Right ventricle myocardium inferior (tissue), 1 donor: Measurements from ENCODE around the gene ESAM. TPM values are rescaled to one million over a fixed set of nuclear protein-coding genes. Genes with fewer than 3 reads are reported as not detected.

Experiments used
- ATAC-seq: fragments of 200-7000 bp; cut with Tn5 transposase; one replicate; pipeline ENCODE4 v1.9.1; 2020; ENCODE audit warnings: mild to moderate bottlenecking, moderate library complexity
- DNase-seq: peaks from one replicate; pipeline ENCODE4 v3.0.0; 2021; ENCODE audit errors: missing footprints
- intact Hi-C: fragments of 100-400 bp; cut with DNase I; formaldehyde crosslinking; loops from one replicate; pipeline ENCODE4 v1.11.0; 2022
- long read RNA-seq: library from polyadenylated mRNA; unstranded; transcript quantifications from one replicate; pipeline ENCODE4 v2.0.0, GENCODE V29; 2021
- total RNA-seq: library from RNA; stranded (reverse); fragmentation: NEBNext Ultra II Directional; extraction: Animal tissue kit (Norgen Biotek cat#: 25700); gene quantifications from one replicate; pipeline ENCODE4 v1.2.1, GENCODE V29; 2021
- donor health status: DM: no; HTN: yes; CAD: no; lungs with severe emphysema.

ESAM gene, protein sequence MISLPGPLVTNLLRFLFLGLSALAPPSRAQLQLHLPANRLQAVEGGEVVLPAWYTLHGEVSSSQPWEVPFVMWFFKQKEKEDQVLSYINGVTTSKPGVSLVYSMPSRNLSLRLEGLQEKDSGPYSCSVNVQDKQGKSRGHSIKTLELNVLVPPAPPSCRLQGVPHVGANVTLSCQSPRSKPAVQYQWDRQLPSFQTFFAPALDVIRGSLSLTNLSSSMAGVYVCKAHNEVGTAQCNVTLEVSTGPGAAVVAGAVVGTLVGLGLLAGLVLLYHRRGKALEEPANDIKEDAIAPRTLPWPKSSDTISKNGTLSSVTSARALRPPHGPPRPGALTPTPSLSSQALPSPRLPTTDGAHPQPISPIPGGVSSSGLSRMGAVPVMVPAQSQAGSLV
- 43.1 TPM for total RNA-seq
- long read RNA-seq, transcript ESAM-202 (7 exons, 1,833 nt) = minor isoform, 9 of 57 reads
- long read RNA-seq, transcript ESAM-201 (7 exons, 1,826 nt) = major isoform, 36 of 57 reads
- long read RNA-seq, partial matches to known transcripts = 2 of 57 reads
- long read RNA-seq, other reads (novel, unspliced or antisense) = 10 of 57 reads

DNA sequence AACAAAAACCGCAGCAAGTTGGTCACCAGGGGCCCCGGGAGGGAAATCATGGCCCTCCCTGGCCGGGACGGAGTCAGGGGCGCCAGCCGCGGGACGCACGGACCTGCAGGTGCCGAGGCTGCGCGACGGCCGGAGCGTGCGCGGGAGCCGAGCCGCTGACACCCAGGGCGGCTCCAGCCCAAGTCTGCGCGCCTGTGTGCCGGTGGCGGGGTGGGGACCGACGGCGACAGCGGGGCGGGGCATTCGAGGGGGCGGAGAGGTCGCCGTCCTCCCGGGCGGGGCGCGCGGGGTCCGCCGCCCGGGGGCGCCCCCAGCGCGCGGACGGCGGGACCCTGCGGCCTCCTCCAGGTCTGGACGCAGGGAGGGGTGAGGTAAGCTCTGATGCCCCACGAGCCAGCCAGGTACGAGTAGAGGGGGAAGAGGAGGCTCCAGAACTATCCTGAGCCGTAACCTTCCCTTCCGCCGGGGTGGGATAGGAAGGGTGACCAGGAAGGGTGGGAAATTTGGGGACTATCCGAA is at the start of gene ESAM:
Gene ESAM, minus strand, starts transcription at position 186 of the 519 bp plus-strand sequence. Its CDS starts 136 bp downstream, at position 50.
- intact Hi-C loops = loop anchor here (1.0 to 10.0 kb wide), 3 partner anchors 40 to 88 kb away; partner anchors contain the start of gene MSANTD2
- ATAC-seq (peak; percentile 37), DNase-seq (no peak)

DNA sequence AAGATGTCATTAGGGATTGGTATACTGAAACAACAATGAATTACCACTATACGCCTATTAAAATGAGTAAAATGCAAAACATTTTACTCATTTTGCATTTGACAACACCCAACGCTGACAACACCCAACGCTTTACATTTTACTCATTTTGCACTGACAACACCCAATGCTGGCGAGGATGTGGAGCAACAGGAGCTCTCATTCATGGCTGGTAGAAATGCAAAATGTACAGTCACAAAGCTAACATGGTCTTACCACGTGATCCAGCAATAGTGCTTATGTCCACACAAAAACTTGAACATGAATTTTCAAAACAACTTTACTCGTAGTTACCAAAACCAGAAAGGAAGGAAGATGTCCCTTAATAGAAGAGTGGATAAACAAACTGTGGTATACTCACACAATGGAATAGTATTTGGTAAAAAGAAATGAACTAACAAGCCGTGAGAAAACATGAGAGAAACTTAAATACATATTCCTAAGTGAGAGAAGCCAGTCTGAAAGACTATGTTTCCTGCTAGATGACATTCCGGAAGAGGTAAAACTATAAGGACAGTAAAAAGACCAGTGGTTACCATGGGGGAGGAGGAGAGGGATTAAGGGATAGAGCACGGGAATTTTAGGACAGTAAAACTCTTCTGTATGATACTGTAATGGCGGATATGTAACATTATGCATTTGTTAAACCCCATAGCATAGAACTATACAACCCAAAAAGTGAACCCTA is 49.5 kb upstream of the ESAM start:
- no peak for DNase-seq
- no peak for ATAC-seq
- intact Hi-C loops = no loop called here

DNA sequence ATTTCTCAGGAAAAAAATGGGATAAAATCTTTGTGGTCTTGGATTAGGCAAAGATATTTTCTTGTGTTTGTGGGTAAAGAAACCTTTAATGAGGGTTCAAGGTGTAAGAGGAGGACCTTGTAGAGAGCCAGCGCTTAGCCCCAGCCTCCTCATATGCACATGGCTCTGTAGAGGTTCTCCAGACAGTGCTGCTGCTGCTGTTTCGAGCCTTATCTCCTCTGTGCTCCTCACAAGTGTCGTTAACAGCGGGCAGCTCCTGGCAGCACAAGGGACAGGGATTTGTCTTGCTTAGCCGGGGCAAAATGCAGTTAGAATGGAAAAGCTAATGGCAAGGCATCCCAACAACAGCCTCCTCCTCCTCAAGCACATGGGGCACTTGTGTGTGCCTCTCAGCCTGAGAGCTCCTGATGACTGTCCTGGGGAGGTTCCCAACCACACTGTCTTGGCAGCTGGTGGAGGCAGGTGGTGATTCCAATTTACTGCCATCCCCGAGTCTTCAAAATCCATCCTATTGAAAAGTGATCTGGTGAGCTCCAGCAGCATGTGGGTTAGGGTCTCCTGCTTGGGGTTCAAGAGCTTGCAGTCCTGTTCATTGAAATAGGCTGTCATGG is 45.7 kb upstream of the ESAM start:
- ATAC-seq (no peak), DNase-seq (no peak)
- intact Hi-C loops = no loop called here

DNA sequence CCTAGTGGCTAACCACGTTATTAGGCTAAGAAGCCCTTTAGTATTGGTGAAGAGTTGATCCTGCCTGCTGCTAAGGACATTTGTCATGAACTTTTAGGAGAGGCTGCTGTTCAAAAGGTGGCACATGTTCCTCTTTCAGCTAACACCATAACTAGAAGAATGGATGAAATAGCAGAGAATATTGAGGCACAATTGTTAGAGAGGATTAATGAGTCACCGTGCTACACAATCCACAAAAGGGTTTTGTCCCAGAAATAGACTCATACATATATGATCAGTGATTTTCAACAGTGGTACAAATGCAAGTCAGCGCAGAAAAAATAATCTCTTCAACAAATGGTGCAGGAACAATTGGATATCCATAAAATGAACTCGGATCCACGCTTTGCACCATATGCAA is 45.1 kb upstream of the ESAM start:
- no peak for ATAC-seq
- intact Hi-C loops = no loop called here
- DNase-seq = no peak

DNA sequence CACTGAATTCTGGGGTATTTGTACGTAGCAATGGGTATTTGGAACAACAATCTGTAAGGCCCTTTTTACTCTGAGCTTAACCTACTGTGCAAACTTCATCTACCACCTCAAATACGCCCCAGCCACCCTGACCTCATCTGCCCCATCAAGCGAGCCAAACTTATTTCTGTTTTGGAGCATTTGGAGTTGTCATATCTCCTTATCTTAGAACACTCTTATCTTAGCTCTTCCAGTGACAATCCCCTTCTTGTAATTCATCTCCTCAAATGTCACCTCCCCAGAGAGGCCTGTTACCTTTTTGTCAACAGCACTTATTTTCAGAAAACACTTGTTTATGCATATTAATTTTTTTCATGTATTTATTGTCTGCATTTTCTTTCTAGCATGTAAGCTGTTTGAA is 42.8 kb upstream of the ESAM start:
- no peak for ATAC-seq
- DNase-seq = no peak
- intact Hi-C loops = loop anchor here (5.0 kb wide), 1 partner anchor 43 kb away; the partner anchor contains the start of gene ESAM

DNA sequence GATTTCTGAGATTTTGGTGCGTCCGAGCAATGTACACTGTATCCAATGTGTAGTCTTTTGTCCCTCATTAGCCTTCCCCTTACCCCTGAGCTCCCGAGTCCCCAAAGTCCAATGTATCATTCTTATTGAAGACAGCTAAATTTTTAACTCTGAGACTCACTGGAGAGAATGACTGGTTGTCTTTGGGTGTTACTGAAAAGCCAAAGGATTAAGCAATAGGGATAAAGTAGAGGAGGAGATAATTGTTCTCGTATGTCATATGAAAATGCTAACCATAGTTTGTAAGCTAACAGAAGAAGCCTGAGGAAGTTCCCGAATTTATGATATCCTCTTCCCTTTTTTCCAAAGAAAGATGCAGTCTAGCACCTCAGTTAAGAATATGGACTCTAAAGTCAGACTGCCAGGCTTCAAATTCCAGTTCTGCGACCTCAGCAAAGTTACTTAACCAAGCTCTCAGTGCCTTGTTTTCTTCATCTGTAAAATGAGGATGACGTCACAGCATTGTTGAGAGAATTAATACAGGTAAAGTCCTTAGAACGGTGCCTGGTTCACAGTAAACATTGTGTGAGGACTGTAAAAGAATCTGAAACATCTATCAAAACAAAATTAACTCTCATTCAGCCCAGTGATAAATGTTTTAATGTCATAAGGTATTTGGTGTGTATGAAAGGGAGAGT is 39.7 kb upstream of the ESAM start:
- intact Hi-C loops = loop anchor here (5.0 kb wide), 1 partner anchor 39 kb away; the partner anchor contains the start of gene ESAM
- DNase-seq (no peak), ATAC-seq (no peak)

DNA sequence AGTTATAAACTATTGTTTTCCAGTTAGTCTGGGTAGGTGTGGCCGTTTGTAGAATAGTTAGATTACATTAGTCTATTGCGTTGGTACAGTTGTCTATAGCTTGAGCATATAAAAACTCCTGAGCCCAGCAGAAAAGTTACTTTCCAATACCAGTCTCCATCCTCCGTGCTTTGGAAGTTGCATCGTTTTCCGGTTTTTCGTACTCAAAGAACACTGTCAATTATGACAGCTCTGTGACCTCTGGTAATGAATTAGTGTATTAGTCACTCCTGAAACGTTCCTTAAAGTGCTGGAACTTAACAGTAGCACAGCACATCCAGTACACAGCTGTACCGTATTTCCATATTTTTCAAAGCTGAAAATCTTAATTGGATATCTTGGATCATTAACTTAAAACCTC is 38.9 kb upstream of the ESAM start:
- ATAC-seq = no peak
- intact Hi-C loops = loop anchor here (5.0 kb wide), 1 partner anchor 39 kb away; the partner anchor contains the start of gene ESAM
- DNase-seq = no peak

DNA sequence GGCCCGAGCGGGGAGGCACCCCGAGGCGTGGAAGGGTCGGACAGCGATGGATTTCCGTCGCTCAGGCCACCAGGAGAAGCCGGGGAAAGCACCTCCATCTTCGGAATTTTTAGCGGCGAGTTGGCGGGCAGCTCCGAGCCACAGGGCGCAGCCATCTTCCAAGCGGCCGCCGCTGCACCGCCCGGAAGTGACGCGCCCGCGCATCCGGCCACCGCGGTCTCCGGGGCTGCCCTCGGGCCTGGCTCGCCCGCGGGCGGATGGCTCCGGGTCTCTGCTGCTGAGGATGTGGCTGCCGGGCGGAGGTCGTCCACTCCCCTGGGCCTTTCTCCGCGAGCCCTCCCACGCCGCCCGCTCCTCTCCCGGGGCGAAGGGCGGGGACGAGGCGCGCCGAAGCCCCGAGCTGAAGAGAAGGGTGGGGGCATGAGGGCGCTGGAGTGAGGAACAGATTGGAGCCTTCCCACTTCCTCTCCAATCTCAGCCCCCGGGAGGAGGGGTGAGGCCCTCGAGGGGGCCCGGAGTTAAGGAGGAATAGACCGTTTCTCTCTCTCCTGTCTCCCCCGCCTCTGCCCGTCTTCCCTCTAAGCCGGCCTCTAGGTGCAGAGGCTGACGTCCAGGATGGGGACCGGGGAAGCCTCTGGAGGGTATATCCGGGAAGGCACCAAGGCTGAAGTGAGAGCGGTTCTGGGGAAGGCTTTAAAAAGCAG is 38.3 kb upstream of the ESAM start, which contains the start of gene MSANTD2:
Gene MSANTD2, minus strand, starts transcription at position 181 of the 704 bp plus-strand sequence. Its CDS starts 26 bp downstream, at position 155.
- DNase-seq (peak; percentile 90), ATAC-seq (peak; percentile 98)
- intact Hi-C loops = loop anchor here (5.0 kb wide), 1 partner anchor 38 kb away; the partner anchor contains the start of gene ESAM

DNA sequence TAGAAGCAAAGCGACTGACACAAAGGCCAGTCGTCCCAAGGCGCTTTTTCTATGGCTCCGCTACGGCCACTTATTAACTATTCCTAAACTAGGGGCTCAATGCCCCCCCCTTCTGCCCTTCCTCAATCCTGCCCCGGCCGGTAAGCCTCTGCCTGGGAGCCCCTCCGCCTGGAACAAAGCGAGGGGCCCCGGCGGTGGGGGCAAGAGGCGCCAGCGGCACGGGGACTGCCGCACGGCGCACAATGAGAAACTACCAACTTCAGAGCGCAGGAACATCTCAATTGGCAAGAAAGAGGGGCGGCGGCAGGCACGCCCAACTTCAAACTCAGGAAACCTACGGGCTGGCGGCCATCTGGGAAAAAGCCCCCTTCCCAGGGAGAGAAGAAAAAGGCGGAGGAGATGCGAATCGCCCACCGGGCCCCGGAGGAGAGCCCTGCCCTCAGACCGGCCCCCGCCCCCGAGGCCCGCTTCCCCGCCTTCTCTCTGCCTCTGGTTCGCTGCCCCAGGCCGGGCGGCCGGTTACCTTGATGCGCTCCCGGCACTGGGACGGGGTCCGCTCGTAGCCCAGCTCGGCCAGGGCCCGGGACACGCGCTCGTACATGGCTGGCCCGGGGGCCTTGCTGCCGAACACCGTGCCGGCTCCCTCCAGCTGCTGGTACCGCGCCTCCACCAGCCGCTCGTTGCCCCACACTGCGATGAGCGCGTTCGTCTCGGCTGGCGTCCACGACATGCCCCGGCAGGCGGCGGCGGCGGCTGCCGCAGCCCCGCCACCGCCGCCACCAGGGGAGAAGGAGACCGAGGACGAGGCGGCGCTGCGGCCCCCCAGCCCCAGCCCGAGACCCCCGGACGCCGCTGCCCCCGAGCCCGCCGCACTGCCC is 37.5 kb upstream of the ESAM start:
- intact Hi-C loops = loop anchor here (5.0 kb wide), 1 partner anchor 37 kb away; the partner anchor contains the start of gene ESAM
- peak; percentile 14 for ATAC-seq
- peak; percentile 70 for DNase-seq

DNA sequence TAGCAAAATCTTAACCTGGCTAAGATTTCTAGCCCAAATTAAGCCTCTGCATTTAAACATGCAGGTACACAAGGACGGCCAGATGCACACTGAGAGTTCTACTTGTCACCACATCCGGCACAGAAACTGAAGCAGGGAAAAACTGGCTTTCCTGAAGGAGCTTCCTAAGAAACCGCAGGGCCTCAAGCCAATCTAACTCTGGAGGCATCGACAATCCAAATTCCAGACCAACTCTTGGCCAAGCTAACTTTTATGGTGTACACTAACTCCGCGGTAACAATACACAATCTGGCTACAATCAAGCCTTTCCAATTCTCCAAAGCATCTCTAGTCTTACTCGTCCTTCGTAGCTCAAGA is 36.9 kb upstream of the ESAM start:
- ATAC-seq (no peak), DNase-seq (no peak)
- intact Hi-C loops = no loop called here

DNA sequence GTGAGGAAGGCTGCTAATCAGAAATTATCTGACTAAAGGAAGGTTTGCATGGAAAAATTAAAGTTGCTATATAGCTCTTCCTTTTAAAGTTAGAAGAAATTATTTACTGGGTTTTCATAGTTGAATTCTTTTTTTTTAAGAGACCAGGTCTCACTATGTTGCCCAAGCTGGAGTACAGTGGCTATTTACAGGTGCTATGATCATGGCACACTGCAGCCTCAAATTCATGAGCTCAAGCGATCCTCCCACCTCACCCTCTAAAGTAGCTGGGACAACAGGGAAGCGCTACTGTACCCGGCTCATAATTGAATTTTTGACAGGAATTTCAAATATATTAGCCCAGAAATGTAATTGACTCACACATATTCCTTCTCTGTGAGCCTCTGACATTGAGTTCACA is 34.2 kb upstream of the ESAM start:
- DNase-seq (no peak), ATAC-seq (no peak)
- intact Hi-C loops = no loop called here

DNA sequence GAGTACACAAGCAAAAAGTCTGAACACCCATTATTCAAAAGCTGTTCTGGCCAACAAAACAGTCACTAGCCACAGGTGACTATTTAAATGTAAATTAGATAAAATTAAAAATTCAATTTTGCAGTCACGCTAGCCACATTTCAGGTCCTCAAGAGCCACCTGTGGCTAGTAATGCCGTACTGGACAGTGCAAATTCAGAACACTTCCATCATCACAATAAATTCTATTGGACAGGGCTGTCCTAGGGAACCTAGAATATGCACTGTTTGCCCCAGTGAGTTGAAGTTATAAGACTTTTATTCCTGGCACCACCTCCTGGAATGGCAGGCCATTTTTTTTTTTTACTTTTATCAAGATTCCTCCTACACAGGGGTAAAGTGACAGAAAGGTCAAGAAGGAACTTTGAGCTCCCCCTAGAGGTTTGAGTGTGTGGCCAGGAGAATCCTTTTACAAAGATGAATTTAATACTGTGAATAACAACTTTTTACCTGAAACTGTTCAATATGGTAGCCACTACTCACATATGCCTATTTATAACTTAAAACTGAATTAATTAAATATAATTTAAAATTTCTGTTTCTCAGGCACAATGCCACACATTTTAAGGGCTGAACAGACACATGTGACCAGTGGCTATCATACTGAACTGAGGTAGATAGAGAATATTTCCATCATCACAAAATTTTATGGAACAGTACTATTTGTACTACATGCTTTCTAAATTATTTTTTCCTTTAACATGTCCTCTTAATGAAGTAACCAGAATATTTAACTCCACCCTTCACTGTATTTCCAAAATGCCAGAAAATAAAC is 31.6 kb upstream of the ESAM start:
- intact Hi-C loops = no loop called here
- no peak for DNase-seq
- ATAC-seq = no peak

DNA sequence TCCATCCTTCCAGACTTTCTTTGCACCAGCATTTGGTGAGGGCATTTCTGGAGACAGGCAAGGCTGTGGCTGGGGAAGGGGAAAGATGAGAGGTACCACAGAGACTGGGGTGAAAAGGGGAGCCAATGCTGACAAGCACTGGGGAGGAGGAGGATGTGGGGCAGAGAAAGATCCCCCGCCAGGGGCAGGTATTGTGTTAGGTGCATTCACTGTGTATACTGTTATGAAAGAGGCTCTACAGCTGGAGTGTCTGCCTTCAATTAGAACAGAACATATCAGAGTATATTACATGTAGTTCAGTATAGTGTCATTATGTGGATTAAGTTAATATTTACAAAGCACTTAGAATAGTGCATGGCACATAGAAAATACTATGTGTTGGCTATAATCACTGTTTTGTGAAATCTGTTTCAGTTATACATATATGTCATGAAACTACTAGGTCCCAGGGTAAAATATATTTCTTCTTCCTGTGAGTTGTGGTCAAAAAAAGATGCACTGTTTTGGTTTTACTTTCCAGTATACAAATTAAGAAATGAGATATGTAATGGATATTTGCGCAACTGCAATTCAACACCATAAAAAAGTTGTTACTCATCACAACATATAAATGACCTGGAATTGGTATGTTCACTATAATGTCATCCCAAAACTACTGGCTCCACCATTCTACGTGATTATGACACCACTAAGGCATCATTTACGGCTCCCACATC is 29.7 kb upstream of the ESAM start:
- no peak for DNase-seq
- intact Hi-C loops = no loop called here
- ATAC-seq = no peak

DNA sequence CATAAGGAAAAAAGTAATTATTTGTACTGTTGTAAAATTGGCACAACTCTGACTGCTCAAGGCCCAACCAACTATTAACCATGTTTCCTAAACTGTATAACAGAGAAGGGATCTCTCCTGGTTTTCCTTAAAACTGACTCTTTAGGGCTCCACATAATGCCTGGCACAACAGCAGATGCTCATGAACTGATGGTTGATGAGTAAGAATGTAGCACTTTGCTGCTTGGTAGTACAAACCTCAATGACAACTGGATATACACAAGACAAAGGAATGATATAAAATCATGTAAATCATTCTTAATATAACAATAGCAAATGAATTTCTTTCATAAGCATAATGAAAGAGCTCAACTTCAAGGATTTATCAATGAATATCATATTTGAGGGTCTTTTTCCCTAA is 26.4 kb upstream of the ESAM start:
- intact Hi-C loops = no loop called here
- no peak for DNase-seq
- ATAC-seq = no peak

DNA sequence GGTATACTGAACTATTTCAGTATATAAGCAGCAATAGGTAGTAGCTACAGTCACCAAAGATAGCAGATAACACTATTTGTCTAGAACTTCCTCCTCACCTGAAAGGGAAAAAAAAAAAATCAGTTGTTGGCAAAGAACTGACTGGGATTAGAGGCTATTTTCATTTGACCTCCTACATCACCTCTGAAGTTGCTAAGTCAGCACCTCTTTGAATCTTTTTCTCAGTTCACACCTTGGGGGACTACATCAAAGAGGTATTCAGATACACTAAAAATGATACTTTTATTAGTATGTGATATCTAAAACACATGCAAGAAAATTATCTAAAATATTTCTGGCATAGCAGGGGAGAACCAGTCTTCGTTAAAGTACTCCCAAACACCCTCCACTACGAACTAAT is 22.0 kb upstream of the ESAM start:
- intact Hi-C loops = no loop called here
- DNase-seq (no peak), ATAC-seq (no peak)
